GM12801 (cell line): ENCODE data around the gene PKDCC.

Experiments
- CTCF ChIP-seq: IDR thresholded peaks from one replicate; pipeline ENCODE4 v1.5.1; 2011; ENCODE audit warnings: control low read depth; ENCODE audit not compliant: insufficient read length; ENCODE audit errors: extremely low read depth

PKDCC gene

GRCh38 chr2:42052702-42053481 lies 5.1 kb downstream of the PKDCC start:
- TF ChIP-seq CTCF, result no peak

DNA sequence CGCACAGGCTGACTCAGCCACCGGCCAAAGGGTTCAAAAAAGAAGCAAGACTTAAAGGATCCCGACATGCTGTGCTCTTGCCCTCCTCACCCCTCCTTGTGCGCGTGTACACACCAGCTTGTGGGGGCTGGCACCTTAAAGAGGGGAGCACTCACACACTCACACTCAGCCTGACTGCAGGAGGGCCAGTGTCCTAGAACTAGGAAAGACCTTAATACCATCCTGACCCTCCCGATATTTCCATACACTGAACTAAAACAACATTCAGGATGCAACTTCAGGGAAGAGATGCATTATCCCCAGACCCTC lies 5.6 kb downstream of the PKDCC start:
- TF ChIP-seq CTCF, result no peak

DNA sequence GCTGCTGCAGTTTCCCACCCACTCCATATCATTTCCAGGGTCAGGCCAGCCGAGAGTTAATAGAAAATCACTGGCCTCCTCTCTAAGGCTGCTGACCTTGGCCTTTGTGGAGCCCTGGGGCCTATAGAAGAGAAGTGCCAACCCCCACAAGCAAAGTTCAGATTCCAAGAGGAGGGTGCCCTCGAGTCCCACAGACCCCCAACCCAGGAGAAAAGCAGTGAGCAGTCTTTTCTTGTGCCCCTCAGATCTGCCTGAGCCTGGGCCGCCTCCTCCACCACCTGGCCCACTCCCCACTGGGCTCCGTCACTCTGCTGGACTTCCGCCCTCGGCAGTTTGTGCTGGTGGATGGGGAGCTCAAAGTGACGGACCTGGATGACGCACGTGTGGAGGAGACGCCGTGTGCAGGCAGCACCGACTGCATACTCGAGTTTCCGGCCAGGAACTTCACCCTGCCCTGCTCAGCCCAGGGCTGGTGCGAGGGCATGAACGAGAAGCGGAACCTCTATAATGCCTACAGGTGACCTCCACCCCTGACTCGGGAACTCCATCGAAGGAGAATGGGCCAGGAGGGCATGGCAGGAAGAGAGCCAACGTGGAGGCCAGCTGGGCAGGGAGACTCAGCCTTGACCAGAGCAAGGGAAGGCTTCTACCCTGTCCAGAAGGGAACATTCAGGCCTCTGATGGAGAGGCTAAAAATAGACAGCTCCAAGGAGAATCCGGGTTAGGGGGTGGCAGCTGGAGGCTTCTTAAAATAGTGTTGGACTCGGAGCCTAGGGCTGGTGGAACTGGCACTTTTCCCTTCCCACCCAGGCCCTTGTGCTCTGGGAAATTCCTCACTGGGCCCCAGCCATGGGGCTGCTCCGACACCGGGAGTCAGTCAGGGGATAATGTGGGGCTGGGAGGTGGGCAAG lies 6.2 kb downstream of the PKDCC start:
- TF ChIP-seq CTCF, result no peak

GRCh38 chr2:42054714-42055430 lies 7.1 kb downstream of the PKDCC start:
- no peak for TF ChIP-seq CTCF

DNA sequence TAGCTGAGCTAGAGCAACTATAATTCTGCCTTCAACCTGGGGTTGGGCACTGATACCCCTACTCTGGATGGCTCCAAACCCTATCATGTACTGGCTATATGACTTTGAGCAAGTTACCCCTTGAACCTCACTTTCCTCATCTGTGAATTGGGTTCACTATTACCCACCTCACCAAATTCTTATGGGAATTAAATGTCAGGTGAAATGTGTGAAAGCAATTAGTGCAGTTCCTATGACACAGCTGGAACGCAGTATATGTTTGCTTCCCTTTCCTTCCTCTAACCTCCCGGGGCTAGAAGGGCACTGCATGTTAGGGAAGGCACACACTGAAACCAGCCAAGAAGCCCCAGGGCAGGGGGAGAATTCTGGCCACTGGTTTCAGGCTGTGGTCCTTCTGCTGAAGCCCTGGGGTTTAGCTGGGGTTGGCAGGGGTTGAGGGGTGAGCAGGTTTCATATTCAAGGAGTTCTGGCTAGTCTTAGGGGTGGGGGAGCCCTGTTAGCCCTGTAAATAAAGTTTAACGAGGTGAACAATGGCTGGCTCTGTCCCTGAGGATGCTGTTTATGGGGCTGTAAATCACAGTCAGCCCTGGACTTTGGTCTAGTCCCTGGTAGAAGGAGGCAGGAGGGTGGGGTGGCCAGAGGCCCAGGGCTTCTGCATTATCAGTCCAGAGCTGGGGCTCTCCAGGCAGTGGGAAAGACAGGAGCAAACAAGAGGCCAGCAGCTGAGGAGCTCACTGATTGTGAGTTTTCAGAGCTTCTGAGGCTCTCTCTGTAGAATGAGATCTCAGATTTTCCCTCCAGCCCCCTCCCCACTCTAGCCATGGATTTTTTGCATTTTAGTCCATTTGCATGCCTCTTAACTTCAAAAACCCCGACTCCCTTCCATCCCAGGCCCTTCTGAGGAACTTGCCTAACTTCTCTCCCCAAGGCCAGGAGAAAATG lies 8.0 kb downstream of the PKDCC start:
- TF ChIP-seq CTCF, result no peak

GRCh38 chr2:42057159-42057901 lies 9.5 kb downstream of the PKDCC start:
- no peak for TF ChIP-seq CTCF
